Uterus (tissue), 2 donors: ENCODE results near the gene TRIM24.
"Not testable (repeated sequence)": the region's sequence is repeated elsewhere in the genome, so short reads cannot be mapped to it uniquely, and the experiment has no call there.

Source experiments
- POLR2A ChIP-seq, 2 donors: fragments of 450-650 bp; IDR thresholded peaks; one replicate each; pipeline ENCODE4 v1.6.1; 2016; ENCODE audit warnings: antibody characterized with exemption in 2 of 2, mild to moderate bottlenecking in 1 of 2, moderate library complexity in 1 of 2
- TF ChIP-seq, protein P1 (sequence below), 4 experiments: fragments of 200-600 bp in 2 of 4; fragments of 450-650 bp in 2 of 4; sonication (generic) in 2 of 4; IDR thresholded peaks; one replicate each; pipeline ENCODE4 v1.5.1; 2016 to 2019; ENCODE audit warnings: antibody characterized with exemption in 4 of 4, mild to moderate bottlenecking in 2 of 4, moderate library complexity in 1 of 4

DNA sequence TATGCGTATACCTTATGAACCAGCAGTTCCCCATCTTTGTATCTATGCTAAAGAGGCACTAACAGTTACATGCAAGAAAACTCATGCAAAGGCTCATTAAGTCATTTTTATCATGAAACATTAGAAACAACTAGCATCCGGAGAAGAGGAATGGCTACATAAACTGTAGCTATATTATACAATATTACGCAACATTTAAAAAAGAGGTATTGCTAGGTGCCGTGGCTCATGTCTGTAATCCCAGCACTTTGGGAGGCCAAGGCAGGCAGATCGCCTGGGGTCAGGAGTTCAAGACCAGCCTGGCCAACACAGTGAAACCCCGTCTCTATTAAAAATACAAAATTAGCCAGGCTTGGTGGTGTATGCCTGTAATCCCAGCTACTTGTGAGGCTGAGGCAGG is 47.1 kb upstream of the TRIM24 start:
- TF ChIP-seq, protein P1, sequence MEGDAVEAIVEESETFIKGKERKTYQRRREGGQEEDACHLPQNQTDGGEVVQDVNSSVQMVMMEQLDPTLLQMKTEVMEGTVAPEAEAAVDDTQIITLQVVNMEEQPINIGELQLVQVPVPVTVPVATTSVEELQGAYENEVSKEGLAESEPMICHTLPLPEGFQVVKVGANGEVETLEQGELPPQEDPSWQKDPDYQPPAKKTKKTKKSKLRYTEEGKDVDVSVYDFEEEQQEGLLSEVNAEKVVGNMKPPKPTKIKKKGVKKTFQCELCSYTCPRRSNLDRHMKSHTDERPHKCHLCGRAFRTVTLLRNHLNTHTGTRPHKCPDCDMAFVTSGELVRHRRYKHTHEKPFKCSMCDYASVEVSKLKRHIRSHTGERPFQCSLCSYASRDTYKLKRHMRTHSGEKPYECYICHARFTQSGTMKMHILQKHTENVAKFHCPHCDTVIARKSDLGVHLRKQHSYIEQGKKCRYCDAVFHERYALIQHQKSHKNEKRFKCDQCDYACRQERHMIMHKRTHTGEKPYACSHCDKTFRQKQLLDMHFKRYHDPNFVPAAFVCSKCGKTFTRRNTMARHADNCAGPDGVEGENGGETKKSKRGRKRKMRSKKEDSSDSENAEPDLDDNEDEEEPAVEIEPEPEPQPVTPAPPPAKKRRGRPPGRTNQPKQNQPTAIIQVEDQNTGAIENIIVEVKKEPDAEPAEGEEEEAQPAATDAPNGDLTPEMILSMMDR (IDR thresholded peaks at IDR 0.05): not testable (repeated sequence)
- TF ChIP-seq POLR2A (IDR thresholded peaks at IDR 0.05): not testable (repeated sequence)
